ENCODE results near the gene GAB3. TPM values are rescaled to one million over a fixed set of nuclear protein-coding genes. Genes with fewer than 3 reads are reported as not detected.
"Not testable (repeated sequence)": the region's sequence is repeated elsewhere in the genome, so short reads cannot be mapped to it uniquely, and the experiment has no call there.

The GAB3 gene
- total RNA-seq, 2 donors from 2014 or later: 0.66 to 3.4 TPM

DNA sequence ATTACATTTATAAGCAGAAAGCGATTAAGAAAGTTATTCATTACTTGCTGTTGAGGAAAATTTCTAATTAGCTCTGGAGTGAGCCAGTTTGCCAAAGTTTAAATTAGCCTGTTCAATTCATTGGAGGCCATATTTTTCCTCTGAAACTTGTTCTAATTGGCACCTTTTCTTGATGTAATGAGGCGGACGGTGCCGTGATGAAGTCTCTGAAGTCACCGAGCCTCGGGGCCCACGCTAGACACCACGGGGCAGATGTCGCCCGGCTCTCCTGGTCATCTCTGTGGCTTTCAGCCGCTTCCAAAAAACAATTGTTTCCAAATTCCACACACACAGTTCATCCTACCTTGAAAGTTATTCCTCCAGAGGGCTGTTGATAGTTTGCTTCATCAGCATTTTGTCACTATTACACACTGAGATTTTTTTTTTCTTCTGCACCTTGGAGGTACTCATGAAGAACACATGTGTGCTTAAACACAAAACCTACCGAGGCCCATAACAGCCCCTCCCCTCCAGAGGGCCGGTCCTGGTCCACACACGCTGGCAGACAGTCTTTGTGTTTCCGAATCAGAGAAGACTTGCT is 93.6 kb downstream of the GAB3 start:
- no peaks in the 10 kb centered on the region for H3K36me3 ChIP-seq (replicated peaks in 1 of 2; ENCODE audit: insufficient read depth in 1 of 2, low read depth in 2 of 2)
- H3K27ac ChIP-seq: no peak overlapping the region
- no peak for TF ChIP-seq POLR2A (IDR thresholded peaks at IDR 0.05)
- TF ChIP-seq, protein P1, sequence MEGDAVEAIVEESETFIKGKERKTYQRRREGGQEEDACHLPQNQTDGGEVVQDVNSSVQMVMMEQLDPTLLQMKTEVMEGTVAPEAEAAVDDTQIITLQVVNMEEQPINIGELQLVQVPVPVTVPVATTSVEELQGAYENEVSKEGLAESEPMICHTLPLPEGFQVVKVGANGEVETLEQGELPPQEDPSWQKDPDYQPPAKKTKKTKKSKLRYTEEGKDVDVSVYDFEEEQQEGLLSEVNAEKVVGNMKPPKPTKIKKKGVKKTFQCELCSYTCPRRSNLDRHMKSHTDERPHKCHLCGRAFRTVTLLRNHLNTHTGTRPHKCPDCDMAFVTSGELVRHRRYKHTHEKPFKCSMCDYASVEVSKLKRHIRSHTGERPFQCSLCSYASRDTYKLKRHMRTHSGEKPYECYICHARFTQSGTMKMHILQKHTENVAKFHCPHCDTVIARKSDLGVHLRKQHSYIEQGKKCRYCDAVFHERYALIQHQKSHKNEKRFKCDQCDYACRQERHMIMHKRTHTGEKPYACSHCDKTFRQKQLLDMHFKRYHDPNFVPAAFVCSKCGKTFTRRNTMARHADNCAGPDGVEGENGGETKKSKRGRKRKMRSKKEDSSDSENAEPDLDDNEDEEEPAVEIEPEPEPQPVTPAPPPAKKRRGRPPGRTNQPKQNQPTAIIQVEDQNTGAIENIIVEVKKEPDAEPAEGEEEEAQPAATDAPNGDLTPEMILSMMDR (IDR thresholded peaks at IDR 0.05): no peak
- no peak for DNase-seq
- no peaks in the 10 kb centered on the region for H3K4me1 ChIP-seq
- intact Hi-C loops (cut with DNase I): no loop called here
- no peak overlapping the region for H3K4me3 ChIP-seq
- ATAC-seq: no peak
- H3K27me3 ChIP-seq: no peaks in the 10 kb centered on the region
- WGBS, 2 donors: 85% methylated on average over 15 of the region's 15 CpGs
- no peaks in the 10 kb centered on the region for H3K9me3 ChIP-seq

DNA sequence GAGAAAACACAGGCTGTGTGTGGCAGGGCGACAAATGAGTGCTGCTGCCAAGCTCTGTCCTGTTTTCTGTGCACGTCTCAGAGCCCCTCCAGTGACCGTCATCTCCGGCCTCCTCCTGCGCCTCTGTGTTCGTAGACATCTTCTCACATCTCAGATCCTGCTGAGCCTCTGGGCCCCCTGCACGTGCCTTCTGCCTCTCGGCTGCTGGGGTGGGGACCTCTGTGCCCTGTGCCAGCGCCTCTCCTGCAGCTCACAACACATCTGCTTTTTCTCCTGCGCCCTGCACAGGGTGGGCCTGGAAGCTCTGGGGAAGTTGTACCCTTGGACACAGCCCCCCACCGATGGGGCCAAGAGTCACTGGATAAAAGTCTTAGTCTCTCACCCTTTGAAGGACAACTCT is 95.1 kb downstream of the GAB3 start:
- H3K4me1 ChIP-seq: no peaks in the 10 kb centered on the region
- H3K9me3 ChIP-seq: no peaks in the 10 kb centered on the region
- no peaks in the 10 kb centered on the region for H3K27me3 ChIP-seq
- 66 to 71% methylated on average over 7 to 11 of the region's 11 CpGs for WGBS, 2 donors
- ATAC-seq (no peak), DNase-seq (no peak)
- no peaks in the 10 kb centered on the region for H3K36me3 ChIP-seq (replicated peaks in 1 of 2; ENCODE audit: insufficient read depth in 1 of 2, low read depth in 2 of 2)
- intact Hi-C loops (cut with DNase I): no loop called here
- no peak overlapping the region for H3K27ac ChIP-seq
- no peak overlapping the region for H3K4me3 ChIP-seq
- TF ChIP-seq, protein P1 (IDR thresholded peaks at IDR 0.05): no peak
- TF ChIP-seq POLR2A (IDR thresholded peaks at IDR 0.05): no peak

DNA sequence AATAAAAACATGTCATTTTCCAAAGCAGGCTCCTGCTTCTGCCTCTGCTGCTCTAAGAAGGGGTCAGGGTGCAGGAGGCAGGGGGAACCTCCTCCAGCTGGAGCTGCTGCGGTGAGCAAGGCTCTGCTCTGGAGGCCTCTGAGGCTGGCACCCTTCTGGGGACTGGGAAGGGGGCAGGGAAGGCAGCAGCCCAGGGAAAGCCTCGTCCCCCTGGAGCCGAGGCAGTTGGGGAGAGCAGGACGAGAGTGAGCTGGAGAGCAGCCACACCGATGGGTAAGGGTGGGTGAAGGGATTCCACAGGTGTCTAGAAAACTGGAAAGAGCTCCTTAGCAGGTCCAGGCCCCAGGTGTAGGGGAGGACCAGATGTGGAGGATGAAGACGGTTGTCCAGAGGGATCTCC is 95.5 kb downstream of the GAB3 start:
- ATAC-seq (no peak), DNase-seq (no peak)
- TF ChIP-seq POLR2A (IDR thresholded peaks at IDR 0.05): no peak
- TF ChIP-seq, protein P1 (IDR thresholded peaks at IDR 0.05): no peak
- no peak overlapping the region for H3K4me3 ChIP-seq
- H3K9me3 ChIP-seq: no peaks in the 10 kb centered on the region
- WGBS, 2 donors: 67 to 71% methylated on average over 1 to 5 of the region's 6 CpGs
- H3K27me3 ChIP-seq: no peaks in the 10 kb centered on the region
- no peaks in the 10 kb centered on the region for H3K4me1 ChIP-seq
- no peak overlapping the region for H3K27ac ChIP-seq
- intact Hi-C loops (cut with DNase I): no loop called here
- no peaks in the 10 kb centered on the region for H3K36me3 ChIP-seq (replicated peaks in 1 of 2; ENCODE audit: insufficient read depth in 1 of 2, low read depth in 2 of 2)

DNA sequence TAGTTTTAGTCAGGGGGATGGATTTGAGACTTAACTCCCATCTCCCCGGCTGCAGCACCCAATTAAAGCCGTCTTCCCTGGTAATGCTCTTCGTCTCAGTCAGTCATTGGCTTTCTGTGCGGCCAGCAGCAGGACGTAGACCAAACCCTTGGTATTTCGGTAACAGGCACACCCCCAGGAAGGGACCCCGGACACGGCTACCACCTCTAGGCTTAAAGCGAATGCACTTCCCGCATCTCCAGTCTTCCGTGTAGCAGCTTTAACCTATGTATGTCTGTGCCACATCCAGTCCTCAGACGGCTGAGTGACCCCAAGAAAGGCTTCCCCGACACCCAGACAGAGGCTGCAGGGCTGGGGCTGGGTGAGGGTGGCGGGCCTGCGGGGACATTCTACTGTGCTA is 96.0 kb downstream of the GAB3 start:
- Histone ChIP-seq H3K4me3 (no peak overlapping the region), H3K9me3 (no peaks in the 10 kb centered on the region), H3K36me3 (replicated peaks in 1 of 2; ENCODE audit: insufficient read depth in 1 of 2, low read depth in 2 of 2) (no peaks in the 10 kb centered on the region), H3K4me1 (no peaks in the 10 kb centered on the region), H3K27me3 (no peaks in the 10 kb centered on the region), H3K27ac (no peak overlapping the region)
- no peak for DNase-seq
- ATAC-seq: no peak
- 60 to 86% methylated on average over 6 to 12 of the region's 15 CpGs for WGBS, 2 donors
- no peak for TF ChIP-seq POLR2A (IDR thresholded peaks at IDR 0.05)
- TF ChIP-seq, protein P1 (IDR thresholded peaks at IDR 0.05): no peak
- intact Hi-C loops (cut with DNase I): no loop called here

DNA sequence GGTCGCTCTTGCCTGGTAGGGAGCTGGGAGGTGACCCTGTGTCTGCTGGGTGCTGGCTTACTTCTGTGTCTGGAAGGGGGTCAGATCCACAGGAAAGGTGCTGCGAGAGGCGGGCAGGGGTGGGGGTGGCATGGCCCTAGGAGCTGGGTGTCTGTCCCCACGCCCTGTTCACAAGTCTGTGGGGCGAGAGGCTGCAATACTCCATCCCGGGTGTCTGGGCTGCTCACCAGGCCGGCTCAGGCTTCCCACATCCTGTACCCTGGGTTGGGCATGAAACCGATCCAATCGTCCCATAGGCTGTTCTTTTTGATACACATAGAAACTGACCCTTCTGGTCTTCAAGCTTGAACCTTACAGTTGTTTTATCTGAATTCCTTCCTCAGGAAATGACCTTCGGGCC is 96.5 kb downstream of the GAB3 start:
- no peaks in the 10 kb centered on the region for H3K9me3 ChIP-seq
- DNase-seq: no peak

DNA sequence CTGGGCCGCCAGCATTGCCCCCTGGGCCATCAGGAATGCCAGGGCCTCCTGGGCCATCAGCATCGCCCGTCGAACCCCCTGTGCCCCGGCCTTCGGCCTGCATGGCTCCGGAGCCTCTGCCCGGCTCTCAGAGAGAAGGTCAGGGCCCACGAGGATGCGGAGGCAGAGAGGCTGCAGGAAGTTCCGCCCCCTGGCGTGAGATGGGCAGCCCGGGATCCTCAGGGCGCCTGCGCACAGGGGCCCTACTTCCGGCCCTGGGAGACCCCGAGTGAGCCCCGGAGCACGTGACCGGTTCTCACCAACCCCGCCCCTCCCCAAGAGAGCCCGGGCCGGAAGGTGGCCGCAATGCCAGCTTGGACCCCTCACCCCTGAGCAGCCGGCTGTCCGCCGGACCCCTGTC is 97.5 kb downstream of the GAB3 start, which contains the start of gene CTAG2:
Gene CTAG2, minus strand, starts transcription at position 167 of the 400 bp plus-strand sequence. Its CDS starts 64 bp downstream, at position 103.
- H3K4me3 ChIP-seq; ATAC-seq; H3K27ac ChIP-seq; H3K9me3 ChIP-seq; H3K27me3 ChIP-seq; intact Hi-C loops (cut with DNase I); H3K4me1 ChIP-seq; H3K36me3 ChIP-seq (replicated peaks in 1 of 2; ENCODE audit: insufficient read depth in 1 of 2, low read depth in 2 of 2); DNase-seq: not testable (repeated sequence)
- WGBS, 2 donors: no CpG with 5 or more reads among the region's 27 CpGs

More for the DNA sequence above, 96.5 kb downstream of the GAB3 start:
- intact Hi-C loops (cut with DNase I): no loop called here
- H3K27ac ChIP-seq: no peak overlapping the region
- 71 to 81% methylated on average over 2 to 7 of the region's 10 CpGs for WGBS, 2 donors
- no peaks in the 10 kb centered on the region for H3K4me1 ChIP-seq
- ATAC-seq: no peak
- TF ChIP-seq, protein P1 (IDR thresholded peaks at IDR 0.05): no peak
- no peak for TF ChIP-seq POLR2A (IDR thresholded peaks at IDR 0.05)
- no peaks in the 10 kb centered on the region for H3K36me3 ChIP-seq (replicated peaks in 1 of 2; ENCODE audit: insufficient read depth in 1 of 2, low read depth in 2 of 2)
- no peaks in the 10 kb centered on the region for H3K27me3 ChIP-seq
- H3K4me3 ChIP-seq: no peak overlapping the region

All from body of pancreas (tissue), 4 donors.